HG02610 (cell line): ENCODE data around the gene GALNT12.

ENCODE experiments used
- ATAC-seq: cut with Tn5 transposase; IDR thresholded peaks from one replicate; pipeline ENCODE4 v1.9.1; 2021; ENCODE audit warnings: mild to moderate bottlenecking, moderate library complexity; ENCODE audit not compliant: unreplicated experiment

Gene GALNT12

DNA sequence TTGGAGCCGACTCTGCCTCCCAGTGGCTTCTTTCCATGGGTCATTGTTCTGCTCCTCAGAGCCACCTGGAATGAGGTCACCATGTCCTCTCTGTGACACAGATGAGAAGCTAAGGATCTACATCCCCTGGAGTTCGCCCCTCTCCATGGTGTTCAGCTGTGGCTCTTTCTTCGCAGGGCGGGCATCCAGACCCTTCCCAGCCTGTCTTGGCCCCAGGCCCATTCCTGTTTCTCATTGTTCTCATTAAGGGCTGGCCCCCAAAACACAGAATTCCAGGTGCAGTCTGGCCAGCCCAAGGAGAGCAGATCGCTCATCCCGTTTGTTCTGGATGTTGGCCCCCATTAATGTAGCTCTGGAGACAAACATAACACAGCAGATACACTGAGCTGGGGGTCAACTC lies 69.8 kb downstream of the GALNT12 start:
- no peak for ATAC-seq

DNA sequence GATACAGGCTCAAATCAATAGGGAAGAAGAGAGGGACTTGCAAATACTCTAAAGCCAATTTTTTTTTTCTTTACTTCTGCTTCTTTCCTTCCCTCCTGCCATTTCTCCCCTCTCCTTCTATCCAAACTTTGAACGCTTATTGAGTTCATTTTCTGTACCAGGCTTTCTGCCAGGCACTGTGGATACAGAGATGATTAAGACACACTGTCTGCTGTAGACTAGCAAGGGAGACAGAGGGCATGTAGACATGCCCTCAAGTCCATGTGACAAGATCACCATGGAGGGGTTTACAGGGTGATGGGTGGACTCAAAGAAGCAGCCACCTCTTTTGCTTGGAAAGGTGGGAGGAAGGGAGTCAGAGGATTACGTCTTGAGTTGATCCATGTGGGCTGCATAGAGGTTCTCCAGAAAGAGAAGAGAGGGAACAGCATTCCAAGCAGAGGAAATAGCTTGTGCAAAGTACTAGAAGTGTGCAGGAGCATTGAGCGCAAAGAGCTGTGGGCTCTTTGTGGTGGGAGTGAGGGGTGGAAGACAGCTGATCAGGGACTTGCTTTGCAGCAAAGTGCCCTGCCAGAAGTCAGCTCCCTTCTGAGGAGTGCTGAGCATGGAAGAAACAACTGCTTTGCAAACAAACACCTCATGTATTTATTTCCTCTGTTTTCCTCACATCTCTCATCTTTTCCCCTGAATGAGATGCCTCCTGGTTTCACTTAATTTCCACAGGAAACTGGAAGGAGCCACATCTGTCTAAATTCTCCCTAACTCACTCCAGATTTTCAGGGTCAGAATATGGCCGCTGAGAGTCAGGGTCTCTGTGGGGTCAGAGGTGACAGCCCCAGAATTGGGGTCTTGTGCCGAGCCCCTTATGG lies 71.9 kb downstream of the GALNT12 start:
- no peak for ATAC-seq

DNA sequence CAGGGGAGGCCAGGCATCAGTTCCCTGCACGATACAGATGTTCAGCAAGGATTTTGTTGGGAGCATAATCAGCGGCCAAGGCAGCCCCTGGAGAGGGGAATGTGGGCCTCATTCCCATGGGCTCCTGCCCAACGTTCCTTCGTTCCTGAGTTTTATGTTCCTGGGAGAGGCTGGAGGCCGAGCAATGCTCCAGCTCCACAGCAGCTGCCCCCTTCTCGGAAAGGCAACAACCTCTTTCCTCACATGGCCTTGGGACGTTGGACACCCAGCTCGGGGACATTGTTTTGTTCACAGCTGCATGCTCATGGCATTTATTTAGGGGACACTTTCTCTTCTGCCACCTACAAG lies 72.5 kb downstream of the GALNT12 start:
- no peak for ATAC-seq

DNA sequence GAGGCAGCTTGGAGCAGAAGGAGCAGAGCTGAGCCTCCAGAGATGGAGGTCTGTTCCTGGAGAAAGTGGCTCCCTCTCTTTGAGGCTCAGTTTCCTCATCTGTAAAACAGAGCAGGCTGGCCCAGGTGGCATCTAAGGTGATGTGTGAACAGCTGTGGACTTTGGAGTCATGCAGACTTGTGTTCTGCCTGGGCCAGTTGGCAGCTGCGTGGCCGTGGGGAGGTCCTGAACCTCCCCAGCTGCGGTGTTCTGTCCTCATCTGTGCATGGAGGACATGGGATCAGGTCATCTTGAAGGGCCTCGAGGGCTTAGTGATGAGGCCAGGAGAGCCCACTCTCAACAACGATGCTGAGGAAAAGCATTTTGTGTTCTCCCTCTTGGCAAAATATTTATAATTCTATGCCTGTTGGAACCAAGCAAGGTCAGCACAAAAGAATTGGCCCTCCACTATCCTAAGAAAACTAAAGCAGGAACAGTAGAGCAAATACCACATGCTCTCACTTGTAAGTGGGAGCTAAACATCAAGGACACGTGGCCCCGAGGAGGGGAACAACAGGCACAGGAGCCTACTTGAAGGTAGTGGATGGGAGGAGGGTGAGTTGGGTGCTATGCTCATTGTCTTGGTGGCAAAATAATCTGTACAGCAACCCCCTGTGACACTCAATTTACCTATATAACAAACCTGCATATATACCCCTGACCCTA lies 73.0 kb downstream of the GALNT12 start:
- no peak for ATAC-seq

DNA sequence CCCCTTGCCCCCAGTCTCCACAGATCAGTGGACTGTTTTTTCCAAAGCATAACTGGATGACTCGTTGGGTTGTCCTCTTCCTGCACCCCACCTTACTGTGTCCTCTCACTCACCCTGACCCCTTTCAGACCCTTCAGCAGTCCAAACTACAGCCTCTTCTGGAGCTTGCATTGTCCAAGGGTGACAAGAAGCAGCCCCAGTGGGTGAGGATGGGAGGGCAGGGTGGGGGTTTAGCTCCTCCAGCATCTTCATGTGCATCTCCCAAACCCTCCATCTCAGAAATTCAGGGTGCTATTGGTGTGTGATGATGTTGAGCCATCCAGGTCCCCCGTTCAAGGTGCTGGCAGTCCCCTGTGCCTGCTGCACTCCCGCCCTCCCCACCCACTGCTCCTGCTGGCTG lies 73.9 kb downstream of the GALNT12 start:
- ATAC-seq: no peak

DNA sequence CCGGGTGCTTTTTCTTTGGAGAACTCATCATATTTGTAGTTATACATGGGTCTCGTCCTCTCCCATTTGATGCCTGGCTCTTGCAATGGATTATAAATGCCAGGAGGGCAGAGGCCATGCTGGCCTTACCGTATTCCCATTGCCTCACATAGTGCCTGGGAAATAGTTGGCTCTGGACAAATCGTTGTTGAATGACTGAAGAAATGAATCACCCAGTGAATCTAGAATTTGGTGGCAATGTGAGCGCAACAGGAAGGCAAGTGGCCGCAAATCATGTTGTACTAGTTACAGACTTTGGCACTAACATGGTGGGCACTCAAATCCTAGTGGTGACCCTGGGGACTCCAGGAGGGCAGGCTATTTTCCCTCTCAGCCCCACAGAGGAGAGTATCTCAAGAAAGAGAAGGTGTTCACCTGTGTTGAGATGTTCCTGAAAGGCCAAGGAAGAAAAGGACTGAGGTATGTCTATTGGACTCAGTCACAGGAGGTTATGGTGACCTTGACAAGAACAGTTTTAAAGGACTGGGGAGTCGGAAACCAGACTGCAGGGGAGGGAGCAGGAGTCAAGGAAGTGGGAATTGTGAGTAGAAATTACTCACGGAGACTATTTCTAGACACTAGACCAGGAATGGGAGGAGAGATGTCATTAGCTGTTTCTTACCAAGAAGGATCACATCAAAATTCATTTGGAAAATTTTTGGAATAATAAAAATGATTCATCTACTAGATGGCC lies 74.5 kb downstream of the GALNT12 start:
- ATAC-seq: no peak

DNA sequence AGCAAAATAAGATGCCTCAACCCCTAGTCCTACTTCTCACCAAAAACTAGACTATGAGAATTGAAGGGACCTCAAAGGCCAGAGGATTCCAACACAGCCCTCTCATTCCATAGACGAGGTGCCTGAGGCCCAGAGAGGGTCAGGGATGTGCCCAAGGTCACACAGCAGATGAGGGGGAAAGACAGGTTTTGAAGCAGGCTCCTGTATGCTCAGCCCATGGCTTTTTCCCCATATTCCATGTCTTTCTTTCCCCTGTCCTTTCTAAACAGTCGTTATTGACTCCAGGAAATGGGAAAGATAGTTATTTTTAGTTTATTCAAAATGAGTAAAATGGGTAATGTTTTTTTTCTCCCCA lies 75.1 kb downstream of the GALNT12 start:
- ATAC-seq: no peak

DNA sequence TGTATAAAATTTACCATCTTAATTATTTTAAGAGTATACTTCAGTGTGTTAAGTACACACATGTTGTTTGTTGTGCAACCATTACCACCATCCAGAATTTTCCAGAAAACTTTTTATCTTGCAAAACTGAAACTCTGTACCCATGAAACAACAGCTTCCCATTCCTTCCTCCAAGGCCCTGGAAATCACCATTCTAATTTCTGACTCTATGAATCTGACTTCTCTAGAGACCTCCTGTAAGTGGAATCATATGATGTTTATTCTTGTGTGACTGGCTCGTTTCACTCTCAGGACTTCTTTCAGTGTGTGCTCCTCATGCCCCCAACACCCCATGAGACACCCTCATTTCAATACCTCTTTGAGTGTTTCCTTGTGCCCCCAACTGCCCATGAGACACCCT lies 75.8 kb downstream of the GALNT12 start:
- no peak for ATAC-seq

DNA sequence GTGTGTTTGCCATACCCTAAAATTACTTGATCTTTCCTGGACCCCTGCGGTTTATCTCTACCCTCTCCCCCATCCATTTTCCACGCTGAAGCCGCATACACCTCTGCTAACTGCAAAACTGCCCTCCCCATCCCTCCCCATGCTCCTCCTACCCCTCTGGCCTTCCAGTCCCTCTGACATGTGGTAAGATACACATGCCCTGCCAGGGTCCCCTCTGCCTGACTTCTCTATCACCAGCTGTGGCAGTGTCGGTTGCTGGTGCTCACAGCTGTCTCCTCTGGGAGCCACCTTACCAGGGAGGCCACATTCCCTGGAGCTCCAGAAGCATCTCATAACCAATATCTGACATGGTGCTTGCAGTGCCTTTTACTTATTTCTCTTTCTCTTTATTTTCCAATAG lies 77.4 kb downstream of the GALNT12 start:
- no peak for ATAC-seq

DNA sequence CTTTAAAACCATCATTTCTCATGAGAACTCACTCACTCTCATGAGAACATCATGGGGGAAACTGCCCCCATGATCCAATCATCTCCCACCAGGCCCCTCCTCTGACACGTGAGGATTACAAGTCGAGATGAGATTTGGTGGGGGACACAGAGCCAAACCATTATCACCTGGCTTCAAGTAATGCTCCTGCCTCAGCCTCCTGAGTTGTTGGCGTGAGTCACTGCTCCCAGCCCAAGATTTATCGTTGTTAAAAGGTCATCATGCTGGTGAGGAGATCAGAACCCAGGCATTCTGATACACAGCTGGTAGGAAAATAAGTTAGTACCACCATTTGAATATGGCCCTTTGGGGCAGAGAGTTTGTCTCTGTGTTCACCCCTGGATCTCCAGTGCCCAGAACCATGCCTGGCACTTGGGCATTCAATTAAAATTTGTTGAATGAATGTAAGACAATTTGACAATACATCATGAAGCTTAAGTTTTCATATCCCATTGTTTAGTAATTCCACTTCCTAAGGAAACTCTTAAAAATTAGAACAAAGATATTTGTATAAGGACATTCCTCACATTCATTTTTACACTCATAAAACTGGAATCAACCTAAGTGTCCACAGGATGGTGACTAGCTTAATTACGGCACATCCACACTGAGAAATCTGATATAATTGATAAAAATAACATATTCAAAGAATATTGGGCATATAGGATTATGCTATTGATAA lies 78.3 kb downstream of the GALNT12 start:
- ATAC-seq: no peak

DNA sequence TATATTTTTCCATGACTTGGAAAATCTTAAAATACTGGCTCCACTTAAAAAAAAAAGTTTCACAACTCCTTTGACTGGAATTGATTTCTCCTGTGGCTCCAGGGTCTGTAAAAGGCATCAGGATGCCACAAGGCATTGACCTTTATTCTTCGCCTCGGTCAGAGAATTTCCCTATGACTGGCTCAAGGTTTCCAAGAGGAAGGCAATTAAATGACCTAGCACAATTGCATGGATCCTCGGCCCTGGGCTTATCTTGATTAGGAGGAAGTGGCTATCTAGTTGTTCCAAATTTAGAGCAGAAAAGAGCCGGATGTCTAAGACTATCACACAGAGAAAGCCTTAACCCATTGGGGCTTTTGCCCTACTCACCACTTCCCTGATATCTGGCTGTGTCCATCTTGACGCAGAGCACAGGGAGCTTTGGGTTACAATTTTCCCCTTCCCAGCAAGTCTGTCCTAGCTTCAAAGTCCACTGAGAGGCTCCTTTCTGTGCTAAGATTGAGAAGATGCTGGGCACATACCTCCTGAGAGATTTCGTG lies 79.3 kb downstream of the GALNT12 start:
- no peak for ATAC-seq

DNA sequence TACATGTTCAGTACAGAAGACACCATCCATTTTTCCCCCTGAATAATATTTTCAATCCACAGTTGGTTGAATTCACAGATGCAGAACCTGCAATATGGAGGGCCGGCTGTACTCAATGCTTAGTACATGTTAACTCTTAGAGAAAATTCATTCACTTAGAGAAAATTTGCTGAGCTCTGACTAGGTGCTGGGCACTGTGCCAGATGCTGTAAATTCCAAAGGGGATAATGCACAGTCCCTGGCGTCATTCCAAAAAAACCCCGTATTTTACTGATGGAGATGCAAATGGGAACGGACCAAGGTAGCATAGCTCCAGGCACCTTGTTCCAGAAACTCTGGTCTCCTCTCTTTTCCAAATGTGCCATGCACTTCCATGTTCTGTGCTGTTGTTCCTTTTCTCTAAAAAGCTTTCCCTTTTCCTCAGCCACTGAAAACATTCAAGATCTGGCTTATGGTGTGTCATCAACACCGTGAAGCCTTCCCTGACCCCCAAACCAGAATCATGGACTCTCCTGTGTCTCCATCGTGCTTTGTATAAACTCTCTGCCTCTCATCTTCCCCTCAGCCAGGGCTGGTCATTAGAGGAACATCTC lies 80.5 kb downstream of the GALNT12 start:
- no peak for ATAC-seq

DNA sequence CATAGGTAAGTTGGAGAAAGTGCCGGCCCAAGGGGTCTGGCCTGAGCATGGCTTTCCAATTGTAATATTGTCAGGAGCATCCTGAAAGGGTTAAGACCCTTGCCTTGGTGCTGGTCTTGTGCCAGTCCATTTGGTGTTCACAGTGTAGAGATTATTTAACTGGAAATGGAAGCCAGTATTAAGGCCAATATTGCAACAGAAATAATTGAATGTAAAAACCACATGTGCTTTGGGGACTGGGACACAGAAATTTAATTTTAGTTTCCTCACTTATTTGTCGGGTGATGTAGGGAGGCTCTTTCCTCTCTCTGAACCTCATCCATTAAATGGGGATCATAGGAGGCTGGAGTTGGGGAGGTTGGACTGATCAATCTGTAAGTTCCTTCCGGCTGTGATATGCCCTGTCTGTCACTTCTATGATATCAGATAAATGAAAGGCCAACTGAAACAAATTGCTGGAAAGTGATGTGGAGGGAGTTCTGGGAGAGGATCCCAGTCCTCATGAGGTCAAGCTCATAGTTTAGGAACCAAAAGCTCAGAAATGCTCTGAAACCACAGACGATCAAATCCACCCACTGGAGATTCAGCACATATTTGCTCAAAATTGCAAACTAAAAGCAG lies 81.4 kb downstream of the GALNT12 start:
- no peak for ATAC-seq

DNA sequence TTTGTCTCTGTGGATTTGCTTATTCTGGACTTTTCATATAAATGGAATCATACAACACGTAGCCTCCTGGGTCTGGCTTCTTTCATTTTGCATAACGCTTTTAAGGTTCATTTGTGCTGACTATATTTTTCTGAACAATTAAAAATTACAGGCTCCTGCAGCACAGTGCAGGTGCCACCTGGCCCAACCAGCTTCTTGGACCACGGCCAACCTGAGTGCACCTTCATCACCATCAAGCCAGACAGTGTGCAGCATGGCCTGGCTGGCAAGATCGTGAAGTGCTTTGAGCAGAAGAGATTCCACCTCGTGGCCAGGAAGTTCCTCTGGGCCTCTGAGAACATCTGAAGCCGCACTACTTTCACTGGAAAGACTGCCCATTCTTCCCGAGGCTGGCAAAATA lies 82.8 kb downstream of the GALNT12 start:
- ATAC-seq: no peak

DNA sequence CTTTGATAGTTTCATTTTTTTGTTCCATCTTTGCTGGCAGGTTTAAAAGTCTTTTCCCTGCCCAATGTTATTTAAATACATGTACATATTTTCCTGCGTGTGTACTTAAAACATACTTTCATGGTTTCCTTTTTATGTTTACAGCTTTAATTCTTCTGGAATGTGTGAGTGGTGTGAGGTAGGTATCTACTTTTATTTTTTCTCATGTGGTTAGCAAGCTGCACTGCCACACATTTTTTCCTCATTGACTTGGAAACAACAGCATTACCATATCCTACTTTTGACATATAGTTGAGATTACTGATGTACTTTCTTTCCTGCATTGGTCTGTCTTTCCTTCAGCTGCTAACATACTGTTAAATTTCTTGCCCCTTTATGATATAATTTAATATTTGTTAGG lies 84.8 kb downstream of the GALNT12 start:
- no peak for ATAC-seq

DNA sequence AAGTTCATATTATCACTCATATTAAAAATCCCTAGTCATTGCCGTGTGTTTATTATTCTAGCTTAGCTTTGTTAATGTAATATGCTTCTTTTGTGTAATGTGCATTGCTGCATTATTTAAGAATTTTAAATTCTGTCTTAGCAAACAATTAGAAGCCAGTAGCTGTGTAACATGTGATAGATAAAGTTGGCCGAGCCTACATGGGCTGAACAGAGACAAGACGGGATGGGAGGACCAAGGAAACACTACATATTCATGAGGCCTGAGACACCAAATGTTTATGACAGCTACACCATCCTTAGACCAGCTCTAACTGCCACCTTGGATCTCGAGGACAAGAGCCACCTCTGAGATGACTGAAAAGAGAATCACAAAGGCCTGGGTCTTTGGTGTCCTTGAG lies 85.2 kb downstream of the GALNT12 start:
- no peak for ATAC-seq

DNA sequence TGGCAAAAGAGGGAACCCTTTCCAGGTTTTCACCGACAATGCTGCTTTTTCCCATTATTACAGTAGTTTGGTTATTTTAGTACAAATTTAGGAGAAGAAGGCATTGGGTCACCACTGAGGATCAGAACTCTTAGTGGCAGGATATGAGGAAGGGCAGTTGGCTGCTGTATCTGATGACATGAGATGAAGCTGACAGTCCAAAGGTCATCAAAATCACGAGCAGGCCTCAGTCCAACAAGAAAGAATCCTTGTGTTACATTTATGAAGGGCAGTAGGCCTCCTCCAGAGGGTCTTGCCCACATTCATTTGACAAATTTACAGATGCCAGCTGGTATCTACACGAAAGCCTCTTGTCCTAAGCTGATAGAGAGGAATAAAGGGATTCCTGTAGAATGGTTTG lies 86.7 kb downstream of the GALNT12 start:
- ATAC-seq: no peak

DNA sequence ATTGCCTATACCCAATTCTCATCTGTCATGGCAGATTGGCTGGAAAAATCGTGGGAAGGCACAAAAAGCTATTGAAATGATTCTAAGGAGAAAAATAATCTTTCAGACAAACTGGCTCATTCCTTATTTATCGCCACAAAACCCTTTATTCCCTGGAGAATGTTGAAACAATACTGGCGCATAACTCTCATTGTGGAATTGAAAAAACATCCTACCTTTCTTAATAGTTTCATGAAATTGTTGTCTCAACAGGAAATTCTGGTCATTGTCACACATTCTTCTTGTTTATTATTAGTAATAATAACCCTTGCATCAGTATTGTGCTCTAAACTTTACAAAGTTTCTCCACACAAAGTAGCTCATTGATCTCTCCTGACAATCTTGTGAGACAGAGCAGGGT lies 87.3 kb downstream of the GALNT12 start:
- ATAC-seq: no peak

DNA sequence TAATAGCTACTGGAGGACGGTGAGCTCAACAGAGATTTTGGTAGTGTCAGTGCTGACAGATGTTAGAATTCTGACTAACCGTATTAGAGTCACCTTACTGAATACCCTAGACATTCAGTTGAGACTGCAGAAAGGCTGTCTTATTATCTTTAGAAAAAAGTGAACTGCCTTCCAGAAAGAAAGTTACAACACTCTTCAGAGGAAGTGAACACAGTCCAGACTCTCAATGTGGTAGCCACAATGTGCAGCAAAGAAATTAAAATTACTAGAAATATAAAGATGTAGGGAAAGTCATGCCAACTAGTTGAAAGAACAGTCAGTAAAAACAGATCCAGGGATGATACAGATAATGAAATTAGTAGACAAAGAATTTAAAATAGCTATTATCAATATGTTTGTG lies 89.2 kb downstream of the GALNT12 start:
- no peak for ATAC-seq

DNA sequence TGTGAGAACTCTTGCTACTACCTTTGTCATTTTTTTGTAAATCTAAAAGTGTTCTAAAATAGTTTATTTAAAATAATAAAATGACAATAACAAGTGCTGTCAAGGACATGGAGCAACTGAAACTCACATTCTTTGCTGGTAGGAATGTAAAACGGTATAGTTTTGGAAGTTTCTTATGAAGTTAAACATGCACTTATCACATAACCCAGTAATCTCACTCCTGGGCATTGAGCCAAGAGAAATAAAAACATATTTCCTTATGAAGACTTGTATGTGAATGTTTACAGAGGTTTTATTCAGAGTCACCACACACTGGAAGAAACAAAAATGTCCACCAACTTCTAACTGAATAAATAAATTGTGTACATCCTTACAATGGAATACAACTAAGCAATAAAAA lies 90.3 kb downstream of the GALNT12 start:
- no peak for ATAC-seq
